K562 (cell line): Measurements from ENCODE around the gene DDX23. TPM values are rescaled to one million over a fixed set of nuclear protein-coding genes. Genes with fewer than 3 reads are reported as not detected.

ENCODE experiments used
- ATAC-seq: fragments of 200-7000 bp; cut with Tn5 transposase; 3 replicates; pipeline ENCODE4 v1.9.1; 2020; ENCODE audit warnings: moderate library complexity
- BruUV-seq: library from RNA; stranded (reverse); fragments of 400-500 nt; replicated peaks from 2 replicates; lab custom pipeline; 2021; lab: Mats Ljungman, UMichigan
- CTCF ChIA-PET: fragments of 300-600 bp; formaldehyde crosslinking; extraction: SDS; loops from one replicate; lab custom pipeline; 2021; ENCODE audit warnings: low intra/inter-chr PET ratio; lab: Yijun Ruan, JAX
- POLR2A ChIA-PET: fragments of 300-600, 350-650 bp; sonication (Branson Sonifier 250); formaldehyde crosslinking; extraction: SDS; loops from one replicate; lab custom pipeline; 2021; ENCODE audit warnings: antibody characterized with exemption, inconsistent platforms; lab: Yijun Ruan, JAX
- DNase-seq, 4 experiments: peaks; one replicate each; pipeline versions ENCODE4 v3.0.0 to v3.0.0-alpha.2; 2011 to 2018; ENCODE audit warnings: low spot score in 3 of 4, mixed read lengths in 3 of 4; ENCODE audit errors: extremely low read depth in 1 of 4
- FAIRE-seq: peaks from 2 replicates; lab custom pipeline; 2011; peaks lifted over from hg19 to GRCh38; lab: Jason Lieb, UNC
- H2AFZ ChIP-seq: 2 replicates; pipeline ENCODE4 v1.6.0; 2011; ENCODE audit warnings: low read depth, low read length, control low read depth, inconsistent platforms
- H3K27ac ChIP-seq: fragments of 200-600 bp; 3 replicates; pipeline ENCODE4 v1.8.0; 2011; ENCODE audit warnings: low read depth, mild to moderate bottlenecking, control low read depth, inconsistent platforms, low read length, moderate library complexity, mixed read lengths; ENCODE audit errors: extremely low read depth
- H3K27me3 ChIP-seq, 2 experiments: fragments of 300-600 bp in 1 of 2; 2 replicates in 1 of 2; 3 replicates in 1 of 2; pipeline versions ENCODE4 v1.6.0 to v1.8.0; 2011; ENCODE audit warnings: inconsistent platforms in 2 of 2, low read length in 2 of 2, mild to moderate bottlenecking in 1 of 2, mixed read lengths in 1 of 2, moderate library complexity in 1 of 2; ENCODE audit not compliant: control insufficient read depth in 2 of 2, insufficient read depth in 2 of 2
- H3K36me3 ChIP-seq: fragments of 300-600 bp; 3 replicates; pipeline ENCODE4 v1.8.0; 2011; ENCODE audit warnings: mild to moderate bottlenecking, low read length, inconsistent platforms; ENCODE audit not compliant: control insufficient read depth, insufficient read depth
- H3K4me1 ChIP-seq, 2 experiments: fragments of 200-600 bp in 1 of 2; replicated peaks in 1 of 2; 2 replicates in 1 of 2; 3 replicates in 1 of 2; pipeline versions ENCODE4 v1.5.1 to v1.8.0; 2011; ENCODE audit warnings: inconsistent platforms in 2 of 2, low read length in 2 of 2, mild to moderate bottlenecking in 1 of 2, mixed read lengths in 1 of 2, moderate library complexity in 1 of 2; ENCODE audit not compliant: control insufficient read depth in 2 of 2, insufficient read depth in 2 of 2
- H3K4me2 ChIP-seq: 2 replicates; pipeline ENCODE4 v1.6.1; 2011; ENCODE audit warnings: low read length, control low read depth, inconsistent platforms, mixed read lengths; ENCODE audit not compliant: insufficient read depth
- H3K4me3 ChIP-seq: fragments of 200-600 bp; sonication (generic), shearing (Covaris generic); 2 replicates; pipeline ENCODE4 v1.5.1; 2016; ENCODE audit warnings: control low read depth, inconsistent platforms
- H3K79me2 ChIP-seq: fragments of 200-600 bp; 3 replicates; pipeline ENCODE4 v1.8.0; 2011; ENCODE audit warnings: low read length, inconsistent platforms; ENCODE audit not compliant: control insufficient read depth, insufficient read depth
- H3K9ac ChIP-seq, 2 experiments: 2 replicates each; pipeline versions ENCODE4 v1.6.0 to v1.6.1; 2011; ENCODE audit warnings: low read depth in 2 of 2, low read length in 2 of 2, control low read depth in 1 of 2, inconsistent platforms in 1 of 2, mild to moderate bottlenecking in 1 of 2, mixed read lengths in 1 of 2; ENCODE audit not compliant: insufficient read depth in 1 of 2
- H3K9me1 ChIP-seq: one replicate; pipeline ENCODE4 v1.6.0; 2011; ENCODE audit warnings: inconsistent platforms, mild to moderate bottlenecking, low read length, moderate library complexity; ENCODE audit not compliant: control insufficient read depth, insufficient read depth
- H3K9me3 ChIP-seq: replicated peaks from 2 replicates; pipeline ENCODE4 v1.5.1; 2011; ENCODE audit warnings: low read depth, low read length, inconsistent platforms; ENCODE audit not compliant: control insufficient read depth, insufficient read depth
- H4K20me1 ChIP-seq: replicated peaks from 2 replicates; pipeline ENCODE4 v1.6.1; 2011; ENCODE audit warnings: low read length, inconsistent platforms, mixed read lengths; ENCODE audit not compliant: control insufficient read depth, insufficient read depth
- CBFB ChIP-seq: sonication (generic); formaldehyde crosslinking; IDR thresholded peaks from 2 replicates; pipeline ENCODE4 v1.4.0; 2020; ENCODE audit warnings: mild to moderate bottlenecking, missing genetic modification reagents
- COPS2 ChIP-seq: fragments of 450-650 bp; conservative IDR thresholded peaks from 2 replicates; pipeline ENCODE4 v1.6.1; 2016; ENCODE audit warnings: mild to moderate bottlenecking, moderate library complexity
- DPF2 ChIP-seq: fragments of 450-650 bp; IDR thresholded peaks from 2 replicates; pipeline ENCODE4 v1.6.1; 2016
- LARP7 ChIP-seq: fragments of 450-650 bp; IDR thresholded peaks from 2 replicates; pipeline ENCODE4 v1.6.1; 2016
- WGBS: fragments of 100-300 bp; shearing (Covaris generic); methylation state at CpG from one replicate; pipeline ENCODE4 v1.1.6; 2016; ENCODE audit warnings: low coverage, mixed read lengths; ENCODE audit not compliant: insufficient coverage; ENCODE audit errors: missing lambda C conversion rate; 5-methylcytosine and 5-hydroxymethylcytosine counted together
- in situ Hi-C: fragments of 300-500 bp; cut with MboI; formaldehyde crosslinking; loops from 4 replicates; pipeline ENCODE4 v1.15.0; 2018; ENCODE audit warnings: inconsistent platforms, mixed read lengths
- intact Hi-C: fragments of 100-400 bp; cut with micrococcal nuclease; formaldehyde crosslinking; loops from 2 replicates; pipeline ENCODE4 v1.14.2; 2022
- polyA plus RNA-seq, 8 experiments: library from polyadenylated mRNA; depleted of rRNA in 4 of 8; stranded (reverse) in 5 of 8; unstranded in 3 of 8; fragments of >200 nt; fragmentation: Nextera tagmentation in 2 of 8; fragmentation: Illumina TruSeq in 1 of 8; extraction: Ambion mirVana in 2 of 8; extraction: Trizol in 1 of 8; gene quantifications; 2 replicates each; pipeline versions ENCODE4 v1.2.1 to v1.2.3, GENCODE V29; 2011 to 2014; ENCODE audit warnings: inconsistent platforms in 1 of 8, missing spikeins in 1 of 8
- total RNA-seq, 7 experiments: library from RNA; depleted of rRNA in 6 of 7; stranded (reverse); fragments of >200 nt in 6 of 7; fragmentation: Illumina TruSeq in 2 of 7; extraction: Trizol in 2 of 7; gene quantifications; 2 replicates each; pipeline versions ENCODE4 v1.2.1 to v1.2.3, GENCODE V29; 2011 to 2021; ENCODE audit warnings: low replicate concordance in 1 of 7
- TF ChIP-seq, protein P1 (sequence below): sonication (generic); formaldehyde crosslinking; IDR thresholded peaks from 2 replicates; pipeline ENCODE4 v1.8.1; 2023; ENCODE audit warnings: mild to moderate bottlenecking, missing genetic modification reagents
- TF ChIP-seq, protein P2 (sequence below), 2 experiments: fragments of 450-650 bp in 1 of 2; sonication (generic) in 1 of 2; formaldehyde crosslinking in 1 of 2; IDR thresholded peaks in 1 of 2; conservative IDR thresholded peaks in 1 of 2; 2 replicates each; pipeline versions ENCODE4 v1.6.1 to v1.8.1; 2016 to 2023; ENCODE audit warnings: mild to moderate bottlenecking in 2 of 2, moderate library complexity in 2 of 2, inconsistent platforms in 1 of 2, missing genetic modification reagents in 1 of 2
- TF ChIP-seq, protein P3 (sequence below): IDR thresholded peaks from 2 replicates; pipeline ENCODE4 v1.6.1; 2016; ENCODE audit warnings: missing genetic modification characterization, missing compliant biosample characterization

The DDX23 gene
- total and polyA plus RNA-seq, 9 of the 15 experiments (the other 6 are each of a cell fraction or from before 2014, with no cell fraction given): 32.4 to 138 (median 104) TPM

DNA sequence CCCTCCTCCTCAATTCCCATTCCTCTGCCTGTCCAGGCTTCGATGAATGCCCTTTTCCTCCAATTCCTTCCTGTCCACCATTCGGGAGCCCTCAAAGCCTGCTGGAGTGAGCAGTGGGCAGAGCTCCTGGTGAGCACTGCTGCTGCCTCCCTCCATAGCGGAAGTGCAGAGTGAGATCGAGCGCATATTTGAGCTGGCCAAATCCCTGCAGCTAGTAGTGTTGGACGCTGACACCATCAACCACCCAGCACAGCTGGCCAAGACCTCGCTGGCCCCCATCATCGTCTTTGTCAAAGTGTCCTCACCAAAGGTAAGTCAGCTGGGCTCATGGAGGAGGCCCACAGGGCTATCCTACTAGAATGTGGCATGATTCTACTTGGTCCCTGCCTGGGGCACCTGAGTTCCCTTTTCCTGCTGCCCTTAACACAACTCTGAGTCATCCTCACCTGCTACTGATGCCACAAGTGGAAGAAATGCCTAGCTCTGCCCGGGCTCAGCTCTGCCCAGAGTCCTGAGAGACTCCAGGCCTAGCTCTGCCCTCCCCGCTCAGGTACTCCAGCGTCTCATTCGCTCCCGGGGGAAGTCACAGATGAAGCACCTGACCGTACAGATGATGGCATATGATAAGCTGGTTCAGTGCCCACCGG is 25.6 kb downstream of the DDX23 start:
- intact Hi-C loops: no loop called here
- Histone ChIP-seq H3K79me2 (no peaks in the 10 kb centered on the region), H3K36me3 (peaks cover 31% of the 10 kb centered on the region; the same call in 2 of the 3 replicates), H3K4me1 (peaks cover 0 to 12% of the 10 kb centered on the region in 2 experiments; a peak in 2 of 5 replicates), H3K27ac (no peak overlapping the region), H3K9ac (no peak overlapping the region), H3K9me1 (peaks cover 5% of the 10 kb centered on the region)
- no peak for ATAC-seq
- TF ChIP-seq CBFB (CRISPR knock-in tag) (no peak), DPF2 (no peak), COPS2 (no peak), LARP7 (no peak)
- TF ChIP-seq, protein P1, sequence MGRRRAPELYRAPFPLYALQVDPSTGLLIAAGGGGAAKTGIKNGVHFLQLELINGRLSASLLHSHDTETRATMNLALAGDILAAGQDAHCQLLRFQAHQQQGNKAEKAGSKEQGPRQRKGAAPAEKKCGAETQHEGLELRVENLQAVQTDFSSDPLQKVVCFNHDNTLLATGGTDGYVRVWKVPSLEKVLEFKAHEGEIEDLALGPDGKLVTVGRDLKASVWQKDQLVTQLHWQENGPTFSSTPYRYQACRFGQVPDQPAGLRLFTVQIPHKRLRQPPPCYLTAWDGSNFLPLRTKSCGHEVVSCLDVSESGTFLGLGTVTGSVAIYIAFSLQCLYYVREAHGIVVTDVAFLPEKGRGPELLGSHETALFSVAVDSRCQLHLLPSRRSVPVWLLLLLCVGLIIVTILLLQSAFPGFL (CRISPR knock-in tag): no peak
- TF ChIP-seq, protein P2, sequence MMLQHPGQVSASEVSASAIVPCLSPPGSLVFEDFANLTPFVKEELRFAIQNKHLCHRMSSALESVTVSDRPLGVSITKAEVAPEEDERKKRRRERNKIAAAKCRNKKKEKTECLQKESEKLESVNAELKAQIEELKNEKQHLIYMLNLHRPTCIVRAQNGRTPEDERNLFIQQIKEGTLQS (IDR thresholded peaks at IDR 0.05): no peak
- TF ChIP-seq, protein P2 (CRISPR knock-in tag; conservative IDR thresholded peaks at IDR 0.05): no peak
- TF ChIP-seq, protein P3, sequence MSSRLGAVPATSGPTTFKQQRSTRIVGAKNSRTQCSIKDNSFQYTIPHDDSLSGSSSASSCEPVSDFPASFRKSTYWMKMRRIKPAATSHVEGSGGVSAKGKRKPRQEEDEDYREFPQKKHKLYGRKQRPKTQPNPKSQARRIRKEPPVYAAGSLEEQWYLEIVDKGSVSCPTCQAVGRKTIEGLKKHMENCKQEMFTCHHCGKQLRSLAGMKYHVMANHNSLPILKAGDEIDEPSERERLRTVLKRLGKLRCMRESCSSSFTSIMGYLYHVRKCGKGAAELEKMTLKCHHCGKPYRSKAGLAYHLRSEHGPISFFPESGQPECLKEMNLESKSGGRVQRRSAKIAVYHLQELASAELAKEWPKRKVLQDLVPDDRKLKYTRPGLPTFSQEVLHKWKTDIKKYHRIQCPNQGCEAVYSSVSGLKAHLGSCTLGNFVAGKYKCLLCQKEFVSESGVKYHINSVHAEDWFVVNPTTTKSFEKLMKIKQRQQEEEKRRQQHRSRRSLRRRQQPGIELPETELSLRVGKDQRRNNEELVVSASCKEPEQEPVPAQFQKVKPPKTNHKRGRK (tag): no peak
- TF ChIP-seq, all 486 proteins: peak for 0
- ChIA-PET POLR2A (interaction anchor here (0.6 to 3.7 kb wide), 8 partner anchors 11 to 204 kb away, joined by 3 to 18 read pairs (median 4); partner anchors contain the start of gene DDX23), CTCF (no interaction called here)
- H3K27me3 ChIP-seq: peaks cover 18 to 24% of the 10 kb centered on the region in 2 experiments; a peak in 4 of 5 replicates
- no peak overlapping the region for H3K4me3 ChIP-seq
- 52% methylated on average over 13 of the region's 15 CpGs for WGBS
- no peaks in the 10 kb centered on the region for H3K9me3 ChIP-seq
- no peak for DNase-seq
- in situ Hi-C loops: no loop called here
- H4K20me1 ChIP-seq: peaks cover 21% of the 10 kb centered on the region
- H2AFZ ChIP-seq: no peak overlapping the region
- no TSS peak for BruUV-seq
- no peak for FAIRE-seq
- H3K4me2 ChIP-seq: no peak overlapping the region
